ENCODE measurements around the gene LTBP3. TPM values are rescaled to one million over a fixed set of nuclear protein-coding genes. Genes with fewer than 3 reads are reported as not detected.

LTBP3 gene
- polyA plus RNA-seq, 1 of the 3 experiments (the other 2 are of a cell fraction) = 167 TPM

DNA sequence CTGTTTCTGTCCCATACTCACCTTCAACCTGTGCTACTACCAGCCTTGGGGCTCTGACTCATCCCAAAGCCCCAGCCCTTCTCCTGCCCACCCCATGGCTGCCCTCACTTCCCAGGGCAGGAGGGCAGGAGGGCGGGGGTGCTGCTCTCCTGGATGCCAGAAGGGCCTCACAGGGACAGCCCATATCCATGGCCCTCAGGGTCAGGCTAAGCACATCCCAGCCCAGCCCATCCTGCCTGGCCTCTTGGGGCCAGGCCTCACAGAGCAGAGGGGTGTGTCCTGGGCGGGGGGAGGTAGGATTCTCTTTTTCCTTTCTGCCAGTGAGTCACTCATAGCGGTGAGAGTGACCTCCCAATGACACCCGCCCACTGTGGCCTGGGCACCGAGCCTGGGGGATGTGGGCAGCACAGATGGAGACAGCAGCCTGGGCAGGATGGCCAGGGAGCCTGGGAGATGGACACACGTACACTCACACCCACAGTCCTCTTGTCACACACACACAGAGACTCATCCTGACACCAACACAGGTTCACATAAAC lies 2.4 kb downstream of the LTBP3 start:
- POLR2A ChIA-PET = interaction anchor here (1.0 kb wide), 1 partner anchor 17 kb away, joined by 3 read pairs; the partner anchor contains the start of gene FAM89B
- Histone ChIP-seq H3K36me3 (replicated peaks in 1 of 2; ENCODE audit: control insufficient read depth in 1 of 2, insufficient read depth in 2 of 2, low read length in 1 of 2) (peaks cover 13 to 26% of the 10 kb centered on the region in 2 experiments), H3K79me2 (ENCODE audit: insufficient read depth) (peaks cover 53% of the 10 kb centered on the region), H3K4me1 (ENCODE audit: control insufficient read depth in 1 of 2, insufficient read depth in 2 of 2, low read depth in 1 of 2, low read length in 1 of 2) (peaks cover 38 to 56% of the 10 kb centered on the region in 2 experiments), H2AFZ (ENCODE audit: low read depth) (no peak overlapping the region), H3K9me2 (no peaks in the 10 kb centered on the region), H3K9me3 (no peaks in the 10 kb centered on the region), H3K27ac (ENCODE audit: low read depth in 2 of 2, low read length in 1 of 2) (peak overlapping the region; percentile 4 to 97; a peak in 3 of 4 replicates), H4K20me1 (ENCODE audit: insufficient read depth) (peaks cover 21% of the 10 kb centered on the region), H3K27me3 (ENCODE audit: insufficient read depth) (no peaks in the 10 kb centered on the region), H3F3A (replicated peaks; ENCODE audit: insufficient read depth) (peaks cover 30% of the 10 kb centered on the region), H3K4me3 (ENCODE audit: low read depth in 2 of 2, low read length in 1 of 2) (peak overlapping the region in 1 of 2 experiments; percentile 85; a peak in 2 of 4 replicates), H3K9ac (peak overlapping the region; percentile 87; the same call in 1 of the 2 replicates), H3K4me2 (peak overlapping the region; percentile 93)
- whole genome bisulfite sequencing (ENCODE audit: low lambda C conversion rate) = 22% methylated on average over 3 of the region's 6 CpGs
- CTCF ChIA-PET = interaction anchor here (1.4 to 3.5 kb wide), 4 partner anchors 13 to 38 kb away, joined by 6 to 53 read pairs (median 9); partner anchors contain the start of genes FAM89B and ZNRD2
- DNase-seq = peak; percentile 64
- TF ChIP-seq YY1 (IDR thresholded peaks at IDR 0.05; ENCODE audit: low read depth) = no peak
- TF ChIP-seq SIN3A (IDR thresholded peaks at IDR 0.05; ENCODE audit: borderline replicate concordance, low read depth, low read length) = peak; percentile 84; the same call in 1 of the 2 replicates
- TF ChIP-seq RFX5 (IDR thresholded peaks at IDR 0.05; ENCODE audit: low read length) = no peak
- no peak for TF ChIP-seq GATA2 (CRISPR knock-in tag; IDR thresholded peaks at IDR 0.05)
- no peak for TF ChIP-seq ELF1 (IDR thresholded peaks at IDR 0.05)
- peak; percentile 88 for TF ChIP-seq TCF12 (IDR thresholded peaks at IDR 0.05)
- 0 out of 2 replicates have a peak, but pooled peaks have one; percentile 29 for TF ChIP-seq TAF1 (IDR thresholded peaks at IDR 0.05; ENCODE audit: borderline replicate concordance, low read depth, low read length)
- no peak for TF ChIP-seq NRF1 (IDR thresholded peaks at IDR 0.05; ENCODE audit: low read depth, low read length)
- no peak for TF ChIP-seq EZH2phosphoT487 (IDR thresholded peaks at IDR 0.05; ENCODE audit: borderline replicate concordance, low read depth)
- TF ChIP-seq, protein P1, sequence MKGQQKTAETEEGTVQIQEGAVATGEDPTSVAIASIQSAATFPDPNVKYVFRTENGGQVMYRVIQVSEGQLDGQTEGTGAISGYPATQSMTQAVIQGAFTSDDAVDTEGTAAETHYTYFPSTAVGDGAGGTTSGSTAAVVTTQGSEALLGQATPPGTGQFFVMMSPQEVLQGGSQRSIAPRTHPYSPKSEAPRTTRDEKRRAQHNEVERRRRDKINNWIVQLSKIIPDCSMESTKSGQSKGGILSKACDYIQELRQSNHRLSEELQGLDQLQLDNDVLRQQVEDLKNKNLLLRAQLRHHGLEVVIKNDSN (IDR thresholded peaks at IDR 0.05; ENCODE audit: borderline replicate concordance, low read depth) = no peak
- TF ChIP-seq GABPA (IDR thresholded peaks at IDR 0.05; ENCODE audit: low read depth) = no peak
- no peak for TF ChIP-seq SMC3 (IDR thresholded peaks at IDR 0.05; ENCODE audit: low read depth, low read length)
- peak; percentile 34; the same call in 1 of the 2 replicates for TF ChIP-seq POLR2AphosphoS5 (IDR thresholded peaks at IDR 0.05; ENCODE audit: low read depth, low read length)
- TF ChIP-seq RXRA (IDR thresholded peaks at IDR 0.05; ENCODE audit: borderline replicate concordance, low read depth) = peak; percentile 100
- peak; percentile 88 for TF ChIP-seq NFIC (IDR thresholded peaks at IDR 0.05; ENCODE audit: borderline replicate concordance)
- TF ChIP-seq TEAD4 (IDR thresholded peaks at IDR 0.05; ENCODE audit: borderline replicate concordance, insufficient read depth) = peak; percentile 54; the same call in 1 of the 2 replicates
- no peak for TF ChIP-seq IRF3 (IDR thresholded peaks at IDR 0.05; ENCODE audit: low read depth, low read length)
- TF ChIP-seq, protein P2, sequence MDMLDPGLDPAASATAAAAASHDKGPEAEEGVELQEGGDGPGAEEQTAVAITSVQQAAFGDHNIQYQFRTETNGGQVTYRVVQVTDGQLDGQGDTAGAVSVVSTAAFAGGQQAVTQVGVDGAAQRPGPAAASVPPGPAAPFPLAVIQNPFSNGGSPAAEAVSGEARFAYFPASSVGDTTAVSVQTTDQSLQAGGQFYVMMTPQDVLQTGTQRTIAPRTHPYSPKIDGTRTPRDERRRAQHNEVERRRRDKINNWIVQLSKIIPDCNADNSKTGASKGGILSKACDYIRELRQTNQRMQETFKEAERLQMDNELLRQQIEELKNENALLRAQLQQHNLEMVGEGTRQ (IDR thresholded peaks at IDR 0.05; ENCODE audit: borderline replicate concordance, low read depth, low read length) = no peak
- TF ChIP-seq FOXJ3 (CRISPR knock-in tag; IDR thresholded peaks at IDR 0.05) = no peak
- no peak for TF ChIP-seq FOXM1 (IDR thresholded peaks at IDR 0.05; ENCODE audit: low read depth)
- TF ChIP-seq CTCF (IDR thresholded peaks at IDR 0.05) = no peak
- TF ChIP-seq, protein P3, sequence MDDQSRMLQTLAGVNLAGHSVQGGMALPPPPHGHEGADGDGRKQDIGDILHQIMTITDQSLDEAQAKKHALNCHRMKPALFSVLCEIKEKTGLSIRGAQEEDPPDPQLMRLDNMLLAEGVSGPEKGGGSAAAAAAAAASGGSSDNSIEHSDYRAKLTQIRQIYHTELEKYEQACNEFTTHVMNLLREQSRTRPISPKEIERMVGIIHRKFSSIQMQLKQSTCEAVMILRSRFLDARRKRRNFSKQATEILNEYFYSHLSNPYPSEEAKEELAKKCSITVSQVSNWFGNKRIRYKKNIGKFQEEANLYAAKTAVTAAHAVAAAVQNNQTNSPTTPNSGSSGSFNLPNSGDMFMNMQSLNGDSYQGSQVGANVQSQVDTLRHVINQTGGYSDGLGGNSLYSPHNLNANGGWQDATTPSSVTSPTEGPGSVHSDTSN (IDR thresholded peaks at IDR 0.05) = peak; percentile 63
- TF ChIP-seq ZBTB33 (IDR thresholded peaks at IDR 0.05; ENCODE audit: borderline replicate concordance, low read depth) = no peak
- no peak for TF ChIP-seq RAD21 (IDR thresholded peaks at IDR 0.05; ENCODE audit: low read length)
- TF ChIP-seq MEF2A (IDR thresholded peaks at IDR 0.05; ENCODE audit: borderline replicate concordance, low read depth) = no peak
- TF ChIP-seq EP300 (IDR thresholded peaks at IDR 0.05; ENCODE audit: borderline replicate concordance in 1 of 2, low read depth in 1 of 2, low read length in 1 of 2) = peak in 1 of 2 experiments; percentile 63; a peak in 1 of 4 replicates
- TF ChIP-seq RCOR1 (IDR thresholded peaks at IDR 0.05; ENCODE audit: low read length) = no peak
